GM21423 (cell line): ENCODE measurements around the gene IQSEC1.

ENCODE experiments used
- ATAC-seq: cut with Tn5 transposase; IDR thresholded peaks from one replicate; pipeline ENCODE4 v1.9.1; 2021; ENCODE audit warnings: mild to moderate bottlenecking, moderate library complexity; ENCODE audit not compliant: unreplicated experiment

Gene IQSEC1

GRCh38 chr3:13073326-13074005 is at the start of gene IQSEC1:
Gene IQSEC1 (minus strand): TSS chr3:13073429. CDS start chr3:13073014, 415 bp downstream.
- peak; percentile 59 for ATAC-seq

- no peak for ATAC-seq
Observed at GRCh38 chr3:13122081-13123012, 49.1 kb upstream of the IQSEC1 start.

GRCh38 chr3:13121553-13122001 is 48.3 kb upstream of the IQSEC1 start:
- ATAC-seq = no peak

- ATAC-seq = no peak
Observed at GRCh38 chr3:13120928-13121552, 47.8 kb upstream of the IQSEC1 start.

GRCh38 chr3:13120289-13120927 is 47.2 kb upstream of the IQSEC1 start:
- no peak for ATAC-seq

- ATAC-seq = no peak
Observed at GRCh38 chr3:13119471-13120220, 46.4 kb upstream of the IQSEC1 start.

GRCh38 chr3:13116426-13116825 is 43.2 kb upstream of the IQSEC1 start:
- ATAC-seq = no peak

GRCh38 chr3:13115991-13116390 is 42.8 kb upstream of the IQSEC1 start:
- ATAC-seq = no peak

- ATAC-seq = no peak
Observed at GRCh38 chr3:13115576-13115910, 42.3 kb upstream of the IQSEC1 start.

GRCh38 chr3:13114811-13115575 is 41.8 kb upstream of the IQSEC1 start:
- no peak for ATAC-seq

- no peak for ATAC-seq
Observed at GRCh38 chr3:13113346-13114330, 40.4 kb upstream of the IQSEC1 start.

- ATAC-seq = no peak
Observed at GRCh38 chr3:13112521-13113345, 39.5 kb upstream of the IQSEC1 start.

- ATAC-seq = no peak
Observed at GRCh38 chr3:13111873-13112520, 38.8 kb upstream of the IQSEC1 start.

GRCh38 chr3:13111173-13111872 is 38.1 kb upstream of the IQSEC1 start:
- ATAC-seq = peak; percentile 25

GRCh38 chr3:13110678-13111116 is 37.5 kb upstream of the IQSEC1 start:
- ATAC-seq = peak; percentile 89

- ATAC-seq = no peak
Observed at GRCh38 chr3:13109516-13109915, 36.3 kb upstream of the IQSEC1 start.
